Measurements from ENCODE around the gene GTF2A1L.
A peak's percentile ranks its signal among the peaks of the same experiment; 100 is the strongest.
"Not testable (repeated sequence)": the region's sequence is repeated elsewhere in the genome, so short reads cannot be mapped to it uniquely, and the experiment has no call there.

Gene GTF2A1L

GRCh38 chr2:48617618-48618017 lies at the start of gene GTF2A1L:
Gene GTF2A1L, plus strand, starts transcription at chr2:48617856. Its CDS starts 19 bp downstream, at chr2:48617875.
- no peak for DNase-seq

- DNase-seq, result no peak
Measured at GRCh38 chr2:48568547-48568946, 49.1 kb upstream of the GTF2A1L start.

GRCh38 chr2:48569433-48569832 lies 48.2 kb upstream of the GTF2A1L start:
- DNase-seq, result no peak

GRCh38 chr2:48572816-48573215 lies 44.8 kb upstream of the GTF2A1L start:
- no peak for DNase-seq

- DNase-seq, result no peak
Measured at GRCh38 chr2:48574353-48575287, 43.0 kb upstream of the GTF2A1L start.

GRCh38 chr2:48578313-48578712 lies 39.3 kb upstream of the GTF2A1L start:
- no peak for DNase-seq

- DNase-seq, result no peak
Measured at GRCh38 chr2:48583961-48584360, 33.7 kb upstream of the GTF2A1L start.

GRCh38 chr2:48584551-48584950 lies 33.1 kb upstream of the GTF2A1L start:
- no peak for DNase-seq

GRCh38 chr2:48586433-48586832 lies 31.2 kb upstream of the GTF2A1L start:
- DNase-seq, result no peak

- DNase-seq, result no peak
Measured at GRCh38 chr2:48587560-48587959, 30.1 kb upstream of the GTF2A1L start.

GRCh38 chr2:48587961-48588360 lies 29.7 kb upstream of the GTF2A1L start:
- DNase-seq, result no peak

- no peak for DNase-seq
Measured at GRCh38 chr2:48588745-48589144, 28.9 kb upstream of the GTF2A1L start.

- no peak for DNase-seq
Measured at GRCh38 chr2:48589170-48589767, 28.4 kb upstream of the GTF2A1L start.

- DNase-seq, result no peak
Measured at GRCh38 chr2:48590017-48590416, 27.6 kb upstream of the GTF2A1L start.

GRCh38 chr2:48592067-48592466 lies 25.6 kb upstream of the GTF2A1L start:
- no peak for DNase-seq

GRCh38 chr2:48596751-48597150 lies 20.9 kb upstream of the GTF2A1L start:
- DNase-seq, result not testable (repeated sequence)

- DNase-seq, result no peak
Measured at GRCh38 chr2:48597492-48597891, 20.2 kb upstream of the GTF2A1L start.

- peak in 1 of 2 donors; percentile 28 for DNase-seq
Measured at GRCh38 chr2:48600204-48600813, 17.3 kb upstream of the GTF2A1L start.

GRCh38 chr2:48600917-48601316 lies 16.7 kb upstream of the GTF2A1L start:
- no peak for DNase-seq

GRCh38 chr2:48601349-48601748 lies 16.3 kb upstream of the GTF2A1L start:
- no peak for DNase-seq

- DNase-seq, result no peak
Measured at GRCh38 chr2:48605482-48606175, 12.0 kb upstream of the GTF2A1L start.

- no peak for DNase-seq
Measured at GRCh38 chr2:48607307-48608014, 10.2 kb upstream of the GTF2A1L start.

GRCh38 chr2:48613211-48613610 lies 4.4 kb upstream of the GTF2A1L start:
- no peak for DNase-seq
